ENCODE measurements around the gene NRSN2. TPM values are rescaled to one million over a fixed set of nuclear protein-coding genes. Genes with fewer than 3 reads are reported as not detected.

Gene NRSN2
- 10 to 100 TPM; 25.1 to 56.9 TPM for total RNA-seq

- peaks cover 0 to 15% of the 10 kb centered on the region in 2 donors for H3K4me1 ChIP-seq (ENCODE audit: control insufficient read depth in 1 of 2, low read depth in 2 of 2)
- peaks cover 8% of the 10 kb centered on the region for H3K36me3 ChIP-seq
- no peaks in the 10 kb centered on the region for H3K27me3 ChIP-seq (replicated peaks; ENCODE audit: insufficient read depth)
- peak within 1 kb of the TSS; percentile 99 for H3K4me3 ChIP-seq
- TF ChIP-seq, protein P1, sequence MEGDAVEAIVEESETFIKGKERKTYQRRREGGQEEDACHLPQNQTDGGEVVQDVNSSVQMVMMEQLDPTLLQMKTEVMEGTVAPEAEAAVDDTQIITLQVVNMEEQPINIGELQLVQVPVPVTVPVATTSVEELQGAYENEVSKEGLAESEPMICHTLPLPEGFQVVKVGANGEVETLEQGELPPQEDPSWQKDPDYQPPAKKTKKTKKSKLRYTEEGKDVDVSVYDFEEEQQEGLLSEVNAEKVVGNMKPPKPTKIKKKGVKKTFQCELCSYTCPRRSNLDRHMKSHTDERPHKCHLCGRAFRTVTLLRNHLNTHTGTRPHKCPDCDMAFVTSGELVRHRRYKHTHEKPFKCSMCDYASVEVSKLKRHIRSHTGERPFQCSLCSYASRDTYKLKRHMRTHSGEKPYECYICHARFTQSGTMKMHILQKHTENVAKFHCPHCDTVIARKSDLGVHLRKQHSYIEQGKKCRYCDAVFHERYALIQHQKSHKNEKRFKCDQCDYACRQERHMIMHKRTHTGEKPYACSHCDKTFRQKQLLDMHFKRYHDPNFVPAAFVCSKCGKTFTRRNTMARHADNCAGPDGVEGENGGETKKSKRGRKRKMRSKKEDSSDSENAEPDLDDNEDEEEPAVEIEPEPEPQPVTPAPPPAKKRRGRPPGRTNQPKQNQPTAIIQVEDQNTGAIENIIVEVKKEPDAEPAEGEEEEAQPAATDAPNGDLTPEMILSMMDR (IDR thresholded peaks at IDR 0.05): no peak
- peak within 1 kb of the TSS; percentile 90 to 95 for H3K27ac ChIP-seq
- ATAC-seq (ENCODE audit: insufficient number of reproducible peaks, low FRiP score, low read depth) (peak; percentile 23), DNase-seq (ENCODE audit: low spot score) (no peak)
- no peaks in the 10 kb centered on the region for H3K9me3 ChIP-seq
Observed at GRCh38 chr20:346640-347316, at the start of gene NRSN2. Gene NRSN2 (plus strand): TSS chr20:347111. CDS start chr20:349644, 2,533 bp downstream.

- Histone ChIP-seq H3K4me1 (ENCODE audit: control insufficient read depth in 1 of 2, low read depth in 2 of 2) (peaks cover 23 to 29% of the 10 kb centered on the region in 2 donors), H3K27me3 (replicated peaks; ENCODE audit: insufficient read depth) (no peaks in the 10 kb centered on the region), H3K9me3 (no peaks in the 10 kb centered on the region), H3K4me3 (peak overlapping the region; percentile 74), H3K27ac (peak overlapping the region; percentile 86 to 91), H3K36me3 (no peaks in the 10 kb centered on the region)
- ATAC-seq (ENCODE audit: insufficient number of reproducible peaks, low FRiP score, low read depth) (peak; percentile 12), DNase-seq (ENCODE audit: low spot score) (no peak)
- TF ChIP-seq, protein P1 (IDR thresholded peaks at IDR 0.05): no peak
Observed at GRCh38 chr20:297925-298775, 48.8 kb upstream of the NRSN2 start.

GRCh38 chr20:298776-299391, 48.0 kb upstream of the NRSN2 start:
- no peaks in the 10 kb centered on the region for H3K9me3 ChIP-seq
- peak overlapping the region; percentile 74 for H3K4me3 ChIP-seq
- ATAC-seq (ENCODE audit: insufficient number of reproducible peaks, low FRiP score, low read depth): no peak
- no peaks in the 10 kb centered on the region for H3K36me3 ChIP-seq
- H3K4me1 ChIP-seq (ENCODE audit: control insufficient read depth in 1 of 2, low read depth in 2 of 2): peaks cover 23 to 29% of the 10 kb centered on the region in 2 donors
- H3K27me3 ChIP-seq (replicated peaks; ENCODE audit: insufficient read depth): no peaks in the 10 kb centered on the region
- H3K27ac ChIP-seq: peak overlapping the region; percentile 86 to 91
- TF ChIP-seq, protein P1 (IDR thresholded peaks at IDR 0.05): no peak
- DNase-seq (ENCODE audit: low spot score): no peak

DNA sequence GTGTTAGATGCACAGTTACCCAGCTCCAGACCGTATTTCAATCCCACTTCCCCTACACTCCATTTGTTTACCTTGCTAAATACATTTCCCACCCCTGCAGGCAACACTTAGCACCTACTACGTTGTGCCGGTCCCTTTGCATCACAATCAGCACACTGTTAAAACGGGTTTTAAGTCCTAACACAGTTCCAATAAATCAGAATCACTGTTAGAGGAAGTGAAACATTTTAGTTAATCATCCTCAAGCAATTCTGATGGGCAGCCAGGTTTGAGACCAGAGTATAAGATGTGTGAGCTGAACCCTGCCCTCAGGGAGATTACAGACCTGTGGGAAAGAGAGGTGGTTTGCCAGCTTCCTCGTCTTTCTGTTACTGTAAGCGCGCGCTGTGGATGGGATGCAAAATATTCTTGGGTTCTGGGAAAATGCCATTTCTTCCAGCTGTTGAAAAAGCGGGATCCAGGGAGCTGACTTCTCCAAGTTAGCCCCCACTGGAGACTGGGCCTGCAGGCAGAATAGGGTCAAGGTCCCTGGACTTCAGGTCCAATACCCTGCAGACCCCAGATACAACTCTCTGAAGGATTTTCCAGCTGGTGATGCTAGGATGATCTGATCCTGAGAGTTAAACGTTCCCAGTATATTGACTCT, 46.4 kb upstream of the NRSN2 start:
- Histone ChIP-seq H3K4me1 (ENCODE audit: control insufficient read depth in 1 of 2, low read depth in 2 of 2) (peaks cover 23 to 29% of the 10 kb centered on the region in 2 donors), H3K9me3 (no peaks in the 10 kb centered on the region), H3K36me3 (no peaks in the 10 kb centered on the region), H3K4me3 (peak overlapping the region; percentile 74), H3K27ac (no peak overlapping the region), H3K27me3 (replicated peaks; ENCODE audit: insufficient read depth) (no peaks in the 10 kb centered on the region)
- ATAC-seq (ENCODE audit: insufficient number of reproducible peaks, low FRiP score, low read depth) (no peak), DNase-seq (ENCODE audit: low spot score) (no peak)
- TF ChIP-seq, protein P1 (IDR thresholded peaks at IDR 0.05): no peak
